Gastroesophageal sphincter (tissue), 4 donors: Measurements from ENCODE around the gene GRIA4. TPM values are rescaled to one million over a fixed set of nuclear protein-coding genes. Genes with fewer than 3 reads are reported as not detected.

Experiments used
- ATAC-seq: fragments of 150-250 bp; one replicate; pipeline ENCODE4 v1.9.1; 2016; ENCODE audit warnings: mild to moderate bottlenecking, moderate library complexity
- H3K27ac ChIP-seq, 4 donors: fragments of 200-600 bp; sonication (generic) in 3 of 4; 1 replicate in 3 of 4; 2 replicates in 1 of 4; pipeline ENCODE4 v1.5.1; 2016 to 2019
- H3K27me3 ChIP-seq: fragments of 200-600 bp; sonication (generic); one replicate; pipeline ENCODE4 v1.5.1; 2019
- H3K36me3 ChIP-seq, 2 donors: fragments of 200-600 bp; sonication (generic); one replicate each; pipeline ENCODE4 v1.5.1; 2019; ENCODE audit warnings: control low read depth in 1 of 2
- H3K4me1 ChIP-seq, 3 donors: fragments of 200-600 bp; sonication (generic); 1 replicate in 2 of 3; 2 replicates in 1 of 3; pipeline ENCODE4 v1.5.1; 2016 to 2019; ENCODE audit warnings: control low read depth in 2 of 3
- H3K4me3 ChIP-seq, 2 donors: fragments of 200-600 bp; sonication (generic); one replicate each; pipeline ENCODE4 v1.5.1; 2019; ENCODE audit warnings: mild to moderate bottlenecking in 1 of 2, moderate library complexity in 1 of 2
- H3K9me3 ChIP-seq, 3 donors: fragments of 200-600 bp; sonication (generic); one replicate each; pipeline ENCODE4 v1.5.1; 2017 to 2019; ENCODE audit warnings: control low read depth in 2 of 3
- EP300 ChIP-seq: sonication (generic); formaldehyde crosslinking; IDR thresholded peaks from one replicate; pipeline ENCODE4 v1.6.1; 2017; ENCODE audit warnings: antibody characterized with exemption, mild to moderate bottlenecking
- POLR2A ChIP-seq, 2 donors: fragments of 450-650 bp; IDR thresholded peaks; one replicate each; pipeline ENCODE4 v1.6.1; 2017; ENCODE audit warnings: antibody characterized with exemption in 2 of 2, mild to moderate bottlenecking in 2 of 2, moderate library complexity in 1 of 2
- POLR2AphosphoS5 ChIP-seq: sonication (generic); formaldehyde crosslinking; IDR thresholded peaks from one replicate; pipeline ENCODE4 v1.6.1; 2017; ENCODE audit warnings: antibody characterized with exemption
- WGBS, 2 donors: methylation state at CpG; one replicate each; pipeline ENCODE4 v1.1.5; 2018; ENCODE audit warnings: low coverage in 1 of 2; 5-methylcytosine and 5-hydroxymethylcytosine counted together
- total RNA-seq, 4 donors: library from RNA; depleted of rRNA; stranded (reverse); fragments of >200 nt; gene quantifications; one replicate each; pipeline ENCODE4 v1.1.0, GENCODE V29; 2016
- TF ChIP-seq, protein P1 (sequence below), 4 experiments: fragments of 200-600 bp in 2 of 4; fragments of 450-650 bp in 2 of 4; sonication (generic) in 1 of 4; IDR thresholded peaks; one replicate each; pipeline ENCODE4 v1.5.1; 2017 to 2019; ENCODE audit warnings: antibody characterized with exemption in 4 of 4, mild to moderate bottlenecking in 2 of 4, moderate library complexity in 2 of 4

The GRIA4 gene
- total RNA-seq, 4 donors from 2014 or later: 0.47 to 1.2 TPM; not detected in 2

DNA sequence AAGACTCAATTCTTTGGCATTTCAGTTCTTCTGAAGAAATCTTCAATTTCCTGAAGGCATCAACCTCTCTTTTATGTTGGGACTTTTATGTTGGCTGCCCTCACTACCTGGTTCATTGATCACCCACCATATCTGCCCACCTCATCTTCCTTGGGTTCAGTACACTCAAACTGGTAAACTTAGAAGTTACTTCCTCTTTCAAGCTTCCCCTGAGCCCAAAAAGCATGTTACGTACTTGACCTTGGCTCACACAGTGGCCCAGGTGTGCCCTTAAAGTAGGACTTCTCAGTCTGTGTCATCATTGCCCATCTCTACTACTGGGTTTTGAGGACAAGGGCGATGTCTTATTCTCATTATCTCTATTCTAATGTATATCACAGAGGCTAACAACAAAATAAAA is 86.1 kb downstream of the GRIA4 start:
- TF ChIP-seq POLR2AphosphoS5 (no peak), EP300 (no peak), POLR2A (IDR thresholded peaks at IDR 0.05) (no peak)
- TF ChIP-seq, protein P1, sequence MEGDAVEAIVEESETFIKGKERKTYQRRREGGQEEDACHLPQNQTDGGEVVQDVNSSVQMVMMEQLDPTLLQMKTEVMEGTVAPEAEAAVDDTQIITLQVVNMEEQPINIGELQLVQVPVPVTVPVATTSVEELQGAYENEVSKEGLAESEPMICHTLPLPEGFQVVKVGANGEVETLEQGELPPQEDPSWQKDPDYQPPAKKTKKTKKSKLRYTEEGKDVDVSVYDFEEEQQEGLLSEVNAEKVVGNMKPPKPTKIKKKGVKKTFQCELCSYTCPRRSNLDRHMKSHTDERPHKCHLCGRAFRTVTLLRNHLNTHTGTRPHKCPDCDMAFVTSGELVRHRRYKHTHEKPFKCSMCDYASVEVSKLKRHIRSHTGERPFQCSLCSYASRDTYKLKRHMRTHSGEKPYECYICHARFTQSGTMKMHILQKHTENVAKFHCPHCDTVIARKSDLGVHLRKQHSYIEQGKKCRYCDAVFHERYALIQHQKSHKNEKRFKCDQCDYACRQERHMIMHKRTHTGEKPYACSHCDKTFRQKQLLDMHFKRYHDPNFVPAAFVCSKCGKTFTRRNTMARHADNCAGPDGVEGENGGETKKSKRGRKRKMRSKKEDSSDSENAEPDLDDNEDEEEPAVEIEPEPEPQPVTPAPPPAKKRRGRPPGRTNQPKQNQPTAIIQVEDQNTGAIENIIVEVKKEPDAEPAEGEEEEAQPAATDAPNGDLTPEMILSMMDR (IDR thresholded peaks at IDR 0.05): no peak
- Histone ChIP-seq H3K9me3 (no peaks in the 10 kb centered on the region), H3K27me3 (no peaks in the 10 kb centered on the region), H3K27ac (no peak overlapping the region), H3K4me1 (no peaks in the 10 kb centered on the region), H3K36me3 (no peaks in the 10 kb centered on the region), H3K4me3 (no peak overlapping the region)
- 80 to 82% methylated on average over 2 of the region's 2 CpGs for WGBS, 2 donors
- no peak for ATAC-seq

DNA sequence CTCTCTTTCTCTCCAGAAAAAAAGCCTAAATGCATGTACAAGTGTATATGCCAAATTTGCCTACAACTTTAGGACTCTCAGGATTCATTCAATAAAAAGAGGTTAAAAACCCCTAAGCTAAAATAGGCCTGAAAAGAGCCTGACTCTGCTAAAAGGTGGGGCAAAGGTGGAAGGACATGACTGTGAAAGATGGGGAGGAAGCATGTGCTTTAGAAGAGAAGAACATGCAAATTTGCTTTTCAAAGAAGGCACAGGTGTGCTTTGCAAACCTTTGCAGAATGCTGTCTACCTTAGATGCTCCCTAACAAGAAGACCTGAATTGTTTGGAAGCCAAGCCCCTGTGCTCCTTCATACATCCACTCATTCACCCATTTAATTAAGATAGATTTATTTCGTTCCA is 87.4 kb downstream of the GRIA4 start:
- Histone ChIP-seq H3K27ac (no peak overlapping the region), H3K36me3 (no peaks in the 10 kb centered on the region), H3K9me3 (no peaks in the 10 kb centered on the region), H3K4me1 (no peaks in the 10 kb centered on the region), H3K27me3 (no peaks in the 10 kb centered on the region), H3K4me3 (no peak overlapping the region)
- 0% methylated on average over 1 of the region's 1 CpG for WGBS, 2 donors
- ATAC-seq: no peak
- TF ChIP-seq EP300: no peak
- TF ChIP-seq POLR2A (IDR thresholded peaks at IDR 0.05): no peak
- TF ChIP-seq, protein P1 (IDR thresholded peaks at IDR 0.05): no peak
- no peak for TF ChIP-seq POLR2AphosphoS5

DNA sequence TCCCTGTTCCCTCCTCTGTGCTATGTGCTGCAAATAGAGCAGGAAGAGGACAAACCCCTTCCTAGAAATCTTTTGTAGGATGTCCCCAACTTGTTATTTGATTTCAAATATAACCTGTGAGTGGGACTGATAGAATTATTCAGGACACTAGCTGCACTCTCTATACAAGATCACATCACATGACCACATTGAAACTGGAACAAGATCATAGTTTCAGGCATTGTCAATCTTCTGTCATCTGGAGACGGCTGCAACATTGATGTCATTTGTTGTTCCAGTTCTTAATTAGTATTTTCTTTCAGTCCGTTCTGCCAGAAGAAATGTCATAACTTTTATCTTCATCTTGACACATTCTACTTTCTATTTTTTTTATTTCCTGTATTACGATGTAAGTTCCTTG is 89.3 kb downstream of the GRIA4 start:
- WGBS, 2 donors: 54 to 63% methylated on average over 3 of the region's 3 CpGs
- H3K4me1 ChIP-seq: no peaks in the 10 kb centered on the region
- H3K4me3 ChIP-seq: no peak overlapping the region
- no peak overlapping the region for H3K27ac ChIP-seq
- ATAC-seq: no peak
- no peaks in the 10 kb centered on the region for H3K27me3 ChIP-seq
- H3K36me3 ChIP-seq: no peaks in the 10 kb centered on the region
- TF ChIP-seq POLR2AphosphoS5 (no peak), POLR2A (IDR thresholded peaks at IDR 0.05) (no peak), EP300 (no peak)
- TF ChIP-seq, protein P1 (IDR thresholded peaks at IDR 0.05): no peak
- no peaks in the 10 kb centered on the region for H3K9me3 ChIP-seq

DNA sequence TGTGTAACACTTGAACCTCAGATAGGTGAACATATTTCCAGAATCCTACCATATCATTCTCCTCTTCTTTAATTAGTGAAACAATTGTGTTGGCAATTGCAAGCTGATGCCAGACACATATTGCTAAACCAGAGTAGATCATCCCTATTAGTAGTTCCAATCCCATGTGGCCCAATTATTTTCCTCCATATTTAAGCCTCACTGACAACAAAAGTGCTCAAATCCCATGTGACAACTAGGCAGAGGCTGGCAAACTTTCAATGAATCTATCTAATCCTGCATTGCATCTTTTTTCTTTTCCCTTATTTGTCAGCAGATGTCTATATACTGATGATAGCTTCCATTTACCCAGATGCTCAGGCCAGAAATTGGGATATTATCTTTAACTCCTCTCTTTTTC is 90.4 kb downstream of the GRIA4 start:
- Histone ChIP-seq H3K27me3 (no peaks in the 10 kb centered on the region), H3K4me1 (no peaks in the 10 kb centered on the region), H3K4me3 (no peak overlapping the region), H3K9me3 (no peaks in the 10 kb centered on the region), H3K36me3 (no peaks in the 10 kb centered on the region), H3K27ac (no peak overlapping the region)
- TF ChIP-seq, protein P1 (IDR thresholded peaks at IDR 0.05): no peak
- no peak for TF ChIP-seq POLR2A (IDR thresholded peaks at IDR 0.05)
- TF ChIP-seq EP300: no peak
- no peak for TF ChIP-seq POLR2AphosphoS5
- no peak for ATAC-seq

DNA sequence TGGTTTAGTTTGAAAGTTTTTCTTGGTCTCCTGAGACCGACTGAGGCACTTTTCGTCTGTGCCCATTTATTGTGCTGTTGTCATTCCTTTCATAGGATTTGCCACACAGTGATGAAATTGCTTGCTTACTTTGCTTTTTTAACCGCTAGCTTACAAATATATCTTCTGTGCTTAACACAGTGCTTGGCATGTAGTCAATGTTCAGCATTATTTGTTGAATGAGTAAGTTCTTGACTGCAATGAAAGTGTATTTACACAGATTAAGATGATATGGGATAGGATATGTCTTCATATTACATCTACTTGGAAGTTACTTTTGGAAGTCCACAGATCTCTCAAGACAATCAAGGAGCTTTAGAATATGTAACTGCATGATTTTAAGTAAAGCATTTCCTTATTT is 91.2 kb downstream of the GRIA4 start:
- H3K4me1 ChIP-seq: no peaks in the 10 kb centered on the region
- no peaks in the 10 kb centered on the region for H3K27me3 ChIP-seq
- no peak overlapping the region for H3K4me3 ChIP-seq
- no peak overlapping the region for H3K27ac ChIP-seq
- TF ChIP-seq POLR2A (IDR thresholded peaks at IDR 0.05) (no peak), EP300 (no peak), POLR2AphosphoS5 (no peak)
- TF ChIP-seq, protein P1 (IDR thresholded peaks at IDR 0.05): no peak
- WGBS, 2 donors: 67 to 90% methylated on average over 2 of the region's 3 CpGs
- ATAC-seq: no peak
- H3K9me3 ChIP-seq: no peaks in the 10 kb centered on the region
- no peaks in the 10 kb centered on the region for H3K36me3 ChIP-seq
